Subcutaneous abdominal adipose tissue (tissue), 5 donors: ENCODE data around the gene DGKA.

Source experiments
- H3K27ac ChIP-seq: one replicate; pipeline ENCODE4 v1.7.0; 2013; ENCODE audit warnings: low read depth, mild to moderate bottlenecking, inconsistent platforms, low read length, moderate library complexity
- H3K27me3 ChIP-seq, 5 donors: one replicate each; pipeline ENCODE4 v1.7.0; 2013; ENCODE audit warnings: low read length in 5 of 5, inconsistent platforms in 1 of 5; ENCODE audit not compliant: control insufficient read depth in 5 of 5, insufficient read depth in 4 of 5
- H3K36me3 ChIP-seq, 5 donors: one replicate each; pipeline ENCODE4 v1.7.0; 2013; ENCODE audit warnings: low read length in 5 of 5; ENCODE audit not compliant: control insufficient read depth in 5 of 5, insufficient read depth in 5 of 5
- H3K4me1 ChIP-seq, 5 donors: one replicate each; pipeline ENCODE4 v1.7.0; 2013; ENCODE audit warnings: low read length in 5 of 5, mild to moderate bottlenecking in 3 of 5, moderate library complexity in 1 of 5; ENCODE audit not compliant: control insufficient read depth in 5 of 5, insufficient read depth in 5 of 5
- H3K4me3 ChIP-seq, 5 donors: one replicate each; pipeline ENCODE4 v1.7.0; 2013; ENCODE audit warnings: low read length in 5 of 5, low read depth in 1 of 5
- H3K9ac ChIP-seq, 5 donors: one replicate each; pipeline ENCODE4 v1.7.0; 2013; ENCODE audit warnings: low read length in 5 of 5, mild to moderate bottlenecking in 4 of 5, moderate library complexity in 3 of 5
- H3K9me3 ChIP-seq, 5 donors: one replicate each; pipeline ENCODE4 v1.7.0; 2013; ENCODE audit warnings: low read length in 5 of 5; ENCODE audit not compliant: control insufficient read depth in 5 of 5
- donor health status: healthy.
- donor health status: healthy.
- donor health status: healthy.
- donor health status: healthy.
- donor health status: healthy.

DGKA gene

GRCh38 chr12:55931317-55931779, 386 bp downstream of the DGKA start:
- Histone ChIP-seq H3K4me3 (peak overlapping the region; percentile 78 to 87 (median 80)), H3K9me3 (no peaks in the 10 kb centered on the region), H3K36me3 (no peaks in the 10 kb centered on the region), H3K4me1 (peaks cover 3 to 61% (median 46%) of the 10 kb centered on the region in 5 donors), H3K27me3 (peaks cover 0 to 10% (median 0%) of the 10 kb centered on the region in 5 donors), H3K27ac (peak overlapping the region; percentile 65), H3K9ac (peak overlapping the region; percentile 11 to 85 (median 78))

DNA sequence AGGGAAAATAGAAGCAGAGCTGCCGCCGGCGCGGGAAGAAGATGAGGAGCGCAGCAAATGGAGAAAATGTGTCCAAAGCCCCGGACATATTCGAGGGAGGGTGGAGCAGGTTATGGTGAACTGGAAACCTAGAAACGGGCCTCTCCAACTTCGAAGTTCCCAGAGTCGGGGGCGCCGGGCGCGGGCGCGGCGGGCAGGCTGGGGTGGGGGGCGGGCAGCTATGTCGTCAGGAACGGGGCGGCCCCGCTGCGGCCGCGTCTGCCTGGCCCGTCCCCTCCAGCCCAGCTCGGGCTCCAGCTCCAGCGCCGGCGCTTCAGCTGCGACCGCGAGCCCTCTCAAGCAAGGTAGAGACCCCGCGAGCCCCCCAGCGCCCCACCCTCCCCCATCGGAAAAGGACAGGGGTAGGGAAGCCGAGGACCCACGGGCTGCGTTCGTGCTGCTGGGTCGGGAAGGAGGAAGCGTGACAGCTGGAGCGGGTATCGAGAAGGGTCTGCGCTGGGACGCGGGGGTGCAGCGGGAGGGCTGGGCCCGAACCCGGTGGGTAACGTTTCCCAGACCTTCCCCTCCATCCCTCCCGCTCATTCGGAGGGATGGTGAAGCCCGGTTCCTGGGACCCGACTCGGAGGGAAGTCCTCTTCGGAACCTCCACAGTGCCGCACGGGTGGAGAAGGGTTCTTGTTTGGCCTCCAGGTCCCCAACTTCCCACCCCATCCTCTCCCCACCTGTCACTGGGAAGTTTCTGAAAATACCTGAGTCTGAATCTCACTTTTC, 1.0 kb downstream of the DGKA start:
- Histone ChIP-seq H3K36me3 (no peaks in the 10 kb centered on the region), H3K27me3 (peaks cover 0 to 10% (median 0%) of the 10 kb centered on the region in 5 donors), H3K9me3 (no peaks in the 10 kb centered on the region), H3K27ac (peak overlapping the region; percentile 65), H3K9ac (peak overlapping the region; percentile 11 to 87 (median 78)), H3K4me1 (peaks cover 3 to 58% (median 43%) of the 10 kb centered on the region in 5 donors), H3K4me3 (peak overlapping the region; percentile 78 to 87 (median 80))

DNA sequence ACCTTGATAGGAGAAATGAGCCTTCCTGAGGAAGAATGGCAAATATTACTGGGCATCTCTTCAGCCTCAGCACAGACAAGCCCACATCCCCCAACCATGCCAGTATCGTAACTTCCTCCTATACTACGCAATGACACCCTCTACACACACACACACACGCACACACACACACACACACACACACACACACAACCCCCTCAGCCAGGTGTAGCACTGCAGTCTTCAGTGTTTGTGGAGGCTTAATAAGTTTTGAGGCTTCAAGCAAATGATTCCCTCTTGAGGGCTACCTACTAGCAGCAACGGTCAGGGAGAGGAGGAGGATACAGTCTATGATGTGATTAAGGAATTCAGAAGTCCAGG, 1.6 kb downstream of the DGKA start:
- no peaks in the 10 kb centered on the region for H3K36me3 ChIP-seq
- no peaks in the 10 kb centered on the region for H3K9me3 ChIP-seq
- peak overlapping the region in 3 of 5 donors; percentile 69 to 87 (median 79) for H3K9ac ChIP-seq
- no peak overlapping the region for H3K27ac ChIP-seq
- H3K4me1 ChIP-seq: peaks cover 3 to 58% (median 43%) of the 10 kb centered on the region in 5 donors
- peak overlapping the region; percentile 72 to 85 (median 78) for H3K4me3 ChIP-seq
- H3K27me3 ChIP-seq: peaks cover 0 to 10% (median 0%) of the 10 kb centered on the region in 5 donors

GRCh38 chr12:55933169-55933798, 2.3 kb downstream of the DGKA start:
- H3K36me3 ChIP-seq: no peaks in the 10 kb centered on the region
- H3K9me3 ChIP-seq: no peaks in the 10 kb centered on the region
- H3K4me3 ChIP-seq: no peak overlapping the region
- H3K4me1 ChIP-seq: peaks cover 1 to 50% (median 38%) of the 10 kb centered on the region in 5 donors
- no peak overlapping the region for H3K9ac ChIP-seq
- H3K27ac ChIP-seq: no peak overlapping the region
- peaks cover 0 to 10% (median 0%) of the 10 kb centered on the region in 5 donors for H3K27me3 ChIP-seq

DNA sequence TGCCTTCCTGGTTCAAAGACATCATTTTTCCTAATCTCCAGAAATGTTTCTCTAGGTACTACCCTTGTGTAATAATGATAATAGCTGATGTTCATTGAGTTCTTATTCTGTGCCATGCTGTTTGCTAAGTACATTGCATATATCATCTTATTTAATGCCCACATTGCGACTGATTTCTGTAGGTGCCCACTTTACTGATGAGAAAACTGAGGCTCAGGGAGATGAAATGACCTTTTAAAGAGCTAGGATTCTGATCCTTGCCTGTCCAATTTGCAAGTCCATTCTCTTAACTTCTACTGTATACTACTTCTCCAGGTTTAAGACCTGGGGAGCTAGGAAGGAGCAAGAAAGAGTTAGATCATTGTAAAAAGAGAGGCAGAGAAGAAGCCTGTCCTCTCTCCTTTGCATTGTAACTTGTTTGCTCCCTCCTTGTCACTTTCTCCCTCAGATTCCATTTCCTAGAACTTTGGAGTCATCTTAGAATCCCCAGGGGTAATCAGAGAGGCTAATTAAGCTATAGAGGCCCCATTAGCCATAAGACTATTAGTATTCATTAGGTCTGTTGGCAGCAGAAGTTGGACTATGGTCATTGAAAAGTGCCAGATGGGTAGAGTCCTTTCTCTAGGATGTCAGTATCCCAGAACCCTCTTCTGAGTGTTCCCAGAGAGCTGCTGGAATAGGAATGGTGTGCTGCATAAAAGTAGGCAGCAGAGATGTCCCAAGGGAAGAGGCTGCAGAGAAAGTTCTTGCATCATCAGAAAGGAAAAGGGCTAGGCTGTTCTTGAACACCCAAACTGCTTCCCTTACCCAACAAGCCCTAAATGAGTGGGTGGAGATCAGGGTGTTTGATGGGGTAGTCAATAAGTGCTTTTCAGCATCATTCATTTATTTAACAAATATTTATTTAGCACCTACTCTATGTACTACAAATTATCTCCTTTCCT, 3.1 kb downstream of the DGKA start:
- H3K36me3 ChIP-seq: no peaks in the 10 kb centered on the region
- peaks cover 0 to 10% (median 0%) of the 10 kb centered on the region in 5 donors for H3K27me3 ChIP-seq
- no peak overlapping the region for H3K9ac ChIP-seq
- H3K27ac ChIP-seq: no peak overlapping the region
- H3K4me3 ChIP-seq: no peak overlapping the region
- H3K9me3 ChIP-seq: no peaks in the 10 kb centered on the region
- H3K4me1 ChIP-seq: peaks cover 1 to 44% (median 36%) of the 10 kb centered on the region in 5 donors

DNA sequence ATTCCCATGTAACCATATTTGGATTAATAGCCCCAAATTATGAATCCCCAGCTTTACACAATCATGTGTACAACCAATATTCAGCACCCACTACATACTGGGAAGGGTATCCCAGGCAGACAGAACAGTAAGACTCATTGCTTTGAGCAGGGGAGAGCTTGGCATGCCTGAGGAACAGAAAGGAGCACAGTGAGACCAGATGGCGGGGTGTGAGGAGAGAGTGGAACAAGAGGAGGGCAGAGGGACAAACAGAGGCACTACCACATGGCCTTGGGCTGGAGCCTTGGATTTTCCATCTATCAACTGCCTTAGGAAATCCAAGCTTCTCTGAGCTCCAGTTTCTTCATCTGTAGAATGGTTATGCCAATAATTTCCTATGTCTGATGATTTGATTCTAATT, 3.8 kb downstream of the DGKA start:
- Histone ChIP-seq H3K27me3 (peaks cover 0 to 10% (median 0%) of the 10 kb centered on the region in 5 donors), H3K4me1 (peaks cover 1 to 39% (median 29%) of the 10 kb centered on the region in 5 donors), H3K9ac (no peak overlapping the region), H3K4me3 (no peak overlapping the region), H3K27ac (no peak overlapping the region), H3K9me3 (no peaks in the 10 kb centered on the region), H3K36me3 (no peaks in the 10 kb centered on the region)

DNA sequence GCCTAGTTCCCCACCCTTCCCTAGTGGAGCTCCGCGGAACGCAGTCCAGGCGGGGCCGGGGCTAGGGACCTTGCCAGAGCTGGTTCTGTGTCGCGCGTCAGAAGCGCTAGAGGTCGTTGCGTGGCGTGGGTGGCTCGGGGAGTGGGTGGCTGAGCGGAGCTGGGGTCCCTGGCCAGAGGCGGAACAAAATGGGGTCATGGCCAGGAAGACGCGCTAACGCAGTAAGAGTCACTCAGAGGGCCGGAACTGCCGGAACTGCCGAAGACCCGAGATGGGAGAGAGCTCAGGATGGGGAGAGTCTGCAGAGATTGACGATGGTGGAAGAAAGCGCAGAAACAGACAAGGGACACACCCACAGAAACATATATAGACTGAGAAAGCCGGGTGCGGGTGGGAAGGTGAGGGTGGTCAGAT, 4.8 kb downstream of the DGKA start:
- peaks cover 0 to 10% (median 0%) of the 10 kb centered on the region in 5 donors for H3K27me3 ChIP-seq
- H3K9me3 ChIP-seq: no peaks in the 10 kb centered on the region
- peaks cover 0 to 39% (median 28%) of the 10 kb centered on the region in 5 donors for H3K4me1 ChIP-seq
- H3K4me3 ChIP-seq: peak overlapping the region in 4 of 5 donors; percentile 2 to 39 (median 34)
- H3K27ac ChIP-seq: no peak overlapping the region
- peak overlapping the region in 2 of 5 donors; percentile 19 to 27 for H3K9ac ChIP-seq
- H3K36me3 ChIP-seq: no peaks in the 10 kb centered on the region

GRCh38 chr12:55937981-55938380, 7.0 kb downstream of the DGKA start:
- H3K27me3 ChIP-seq: peaks cover 0 to 6% (median 0%) of the 10 kb centered on the region in 5 donors
- H3K9me3 ChIP-seq: no peaks in the 10 kb centered on the region
- H3K9ac ChIP-seq: no peak overlapping the region
- peaks cover 0 to 11% (median 4%) of the 10 kb centered on the region in 5 donors for H3K36me3 ChIP-seq
- H3K4me1 ChIP-seq: peaks cover 0 to 21% (median 11%) of the 10 kb centered on the region in 5 donors
- H3K27ac ChIP-seq: no peak overlapping the region
- no peak overlapping the region for H3K4me3 ChIP-seq

DNA sequence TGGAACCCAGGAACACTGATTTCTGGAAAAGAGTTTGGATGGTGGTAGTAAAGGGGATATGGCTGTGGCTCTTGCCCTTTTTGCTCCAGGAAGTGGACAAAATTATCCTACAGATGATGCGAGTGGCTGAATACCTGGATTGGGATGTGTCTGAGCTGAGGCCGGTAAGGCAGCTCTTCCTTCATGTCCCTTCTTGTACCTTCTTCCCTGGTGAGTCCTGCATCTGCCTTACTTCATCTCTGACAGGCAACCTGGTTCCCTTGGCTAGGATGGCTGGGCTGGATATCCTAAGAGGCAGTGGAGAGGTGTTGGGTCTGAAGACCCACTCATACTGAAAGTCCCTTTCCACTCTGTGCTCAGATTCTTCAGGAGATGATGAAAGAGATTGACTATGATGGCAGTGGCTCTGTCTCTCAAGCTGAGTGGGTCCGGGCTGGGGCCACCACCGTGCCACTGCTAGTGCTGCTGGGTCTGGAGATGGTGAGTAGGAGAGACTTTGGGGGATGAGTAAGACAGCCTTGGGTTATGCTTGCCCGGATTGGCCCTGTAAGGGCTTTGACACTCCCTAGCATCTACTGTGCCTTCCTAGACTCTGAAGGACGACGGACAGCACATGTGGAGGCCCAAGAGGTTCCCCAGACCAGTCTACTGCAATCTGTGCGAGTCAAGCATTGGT, 8.0 kb downstream of the DGKA start:
- Histone ChIP-seq H3K4me3 (no peak overlapping the region), H3K4me1 (peaks cover 0 to 20% (median 11%) of the 10 kb centered on the region in 5 donors), H3K9ac (no peak overlapping the region), H3K27me3 (peaks cover 0 to 6% (median 0%) of the 10 kb centered on the region in 5 donors), H3K9me3 (no peaks in the 10 kb centered on the region), H3K36me3 (peaks cover 0 to 11% (median 5%) of the 10 kb centered on the region in 5 donors), H3K27ac (no peak overlapping the region)
